ENCODE results near the gene SRPX.

DNA sequence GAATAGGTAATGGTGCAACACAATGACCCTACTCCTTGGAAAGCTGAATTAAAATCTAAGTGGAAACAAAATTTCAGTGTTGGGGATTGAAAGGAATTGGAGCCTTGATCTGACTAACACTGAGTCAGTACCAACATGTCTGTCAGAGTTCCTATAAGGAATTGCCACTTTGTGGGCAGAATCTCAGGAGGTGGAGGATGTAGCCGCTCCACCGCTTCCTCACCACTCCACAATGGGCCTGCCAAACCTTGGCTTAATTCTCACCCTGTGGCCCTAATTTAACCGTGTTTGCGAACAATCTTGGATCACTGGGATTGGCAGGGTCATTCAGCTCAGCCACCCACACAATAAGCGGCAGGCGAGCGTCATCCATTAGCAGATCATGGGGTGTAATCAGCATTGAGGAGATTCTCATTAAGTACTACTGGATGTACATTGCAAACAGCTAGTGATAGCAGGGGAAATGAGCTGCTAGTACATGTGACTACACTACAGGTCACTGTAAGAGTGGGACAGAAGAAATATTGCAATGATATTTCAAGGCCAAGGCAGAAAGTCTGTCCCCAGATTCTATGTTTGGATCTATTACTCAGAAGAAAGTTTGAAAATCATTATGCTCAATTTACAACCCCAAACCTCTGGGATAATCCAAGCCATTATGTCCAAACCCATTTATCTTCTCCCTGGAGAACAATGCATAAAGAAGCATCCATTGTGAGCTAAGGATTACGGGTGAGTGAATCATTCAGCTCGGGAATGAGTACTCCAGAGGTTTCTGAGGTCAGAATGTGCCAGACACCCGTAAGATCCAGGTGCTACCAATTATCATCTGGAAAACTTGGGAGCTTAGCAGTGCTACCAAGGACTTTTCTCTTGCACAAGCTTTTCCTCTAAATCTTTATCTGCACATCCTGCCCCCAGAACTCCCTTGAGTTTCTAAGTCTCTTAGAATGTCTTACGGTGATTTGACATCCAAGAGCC is 5.8 kb downstream of the SRPX start:
- no peak for TF ChIP-seq NR3C1 (IDR thresholded peaks at IDR 0.05)
- TF ChIP-seq PHF8 (IDR thresholded peaks at IDR 0.05; ENCODE audit: borderline replicate concordance, low read depth): no peak
- TF ChIP-seq EP300 (IDR thresholded peaks at IDR 0.05): no peak
- TF ChIP-seq, protein P1, sequence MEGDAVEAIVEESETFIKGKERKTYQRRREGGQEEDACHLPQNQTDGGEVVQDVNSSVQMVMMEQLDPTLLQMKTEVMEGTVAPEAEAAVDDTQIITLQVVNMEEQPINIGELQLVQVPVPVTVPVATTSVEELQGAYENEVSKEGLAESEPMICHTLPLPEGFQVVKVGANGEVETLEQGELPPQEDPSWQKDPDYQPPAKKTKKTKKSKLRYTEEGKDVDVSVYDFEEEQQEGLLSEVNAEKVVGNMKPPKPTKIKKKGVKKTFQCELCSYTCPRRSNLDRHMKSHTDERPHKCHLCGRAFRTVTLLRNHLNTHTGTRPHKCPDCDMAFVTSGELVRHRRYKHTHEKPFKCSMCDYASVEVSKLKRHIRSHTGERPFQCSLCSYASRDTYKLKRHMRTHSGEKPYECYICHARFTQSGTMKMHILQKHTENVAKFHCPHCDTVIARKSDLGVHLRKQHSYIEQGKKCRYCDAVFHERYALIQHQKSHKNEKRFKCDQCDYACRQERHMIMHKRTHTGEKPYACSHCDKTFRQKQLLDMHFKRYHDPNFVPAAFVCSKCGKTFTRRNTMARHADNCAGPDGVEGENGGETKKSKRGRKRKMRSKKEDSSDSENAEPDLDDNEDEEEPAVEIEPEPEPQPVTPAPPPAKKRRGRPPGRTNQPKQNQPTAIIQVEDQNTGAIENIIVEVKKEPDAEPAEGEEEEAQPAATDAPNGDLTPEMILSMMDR (IDR thresholded peaks at IDR 0.05): no peak
- TF ChIP-seq, protein P2, sequence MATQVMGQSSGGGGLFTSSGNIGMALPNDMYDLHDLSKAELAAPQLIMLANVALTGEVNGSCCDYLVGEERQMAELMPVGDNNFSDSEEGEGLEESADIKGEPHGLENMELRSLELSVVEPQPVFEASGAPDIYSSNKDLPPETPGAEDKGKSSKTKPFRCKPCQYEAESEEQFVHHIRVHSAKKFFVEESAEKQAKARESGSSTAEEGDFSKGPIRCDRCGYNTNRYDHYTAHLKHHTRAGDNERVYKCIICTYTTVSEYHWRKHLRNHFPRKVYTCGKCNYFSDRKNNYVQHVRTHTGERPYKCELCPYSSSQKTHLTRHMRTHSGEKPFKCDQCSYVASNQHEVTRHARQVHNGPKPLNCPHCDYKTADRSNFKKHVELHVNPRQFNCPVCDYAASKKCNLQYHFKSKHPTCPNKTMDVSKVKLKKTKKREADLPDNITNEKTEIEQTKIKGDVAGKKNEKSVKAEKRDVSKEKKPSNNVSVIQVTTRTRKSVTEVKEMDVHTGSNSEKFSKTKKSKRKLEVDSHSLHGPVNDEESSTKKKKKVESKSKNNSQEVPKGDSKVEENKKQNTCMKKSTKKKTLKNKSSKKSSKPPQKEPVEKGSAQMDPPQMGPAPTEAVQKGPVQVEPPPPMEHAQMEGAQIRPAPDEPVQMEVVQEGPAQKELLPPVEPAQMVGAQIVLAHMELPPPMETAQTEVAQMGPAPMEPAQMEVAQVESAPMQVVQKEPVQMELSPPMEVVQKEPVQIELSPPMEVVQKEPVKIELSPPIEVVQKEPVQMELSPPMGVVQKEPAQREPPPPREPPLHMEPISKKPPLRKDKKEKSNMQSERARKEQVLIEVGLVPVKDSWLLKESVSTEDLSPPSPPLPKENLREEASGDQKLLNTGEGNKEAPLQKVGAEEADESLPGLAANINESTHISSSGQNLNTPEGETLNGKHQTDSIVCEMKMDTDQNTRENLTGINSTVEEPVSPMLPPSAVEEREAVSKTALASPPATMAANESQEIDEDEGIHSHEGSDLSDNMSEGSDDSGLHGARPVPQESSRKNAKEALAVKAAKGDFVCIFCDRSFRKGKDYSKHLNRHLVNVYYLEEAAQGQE (IDR thresholded peaks at IDR 0.05): no peak
- no peak for TF ChIP-seq MAFK (IDR thresholded peaks at IDR 0.05; ENCODE audit: partially characterized antibody)
- TF ChIP-seq RAD21 (conservative IDR thresholded peaks at IDR 0.05 in 1 of 2, IDR thresholded peaks at IDR 0.05 in 1 of 2): no peak

All from A549 (cell line).